GF-D8 (cell line): Measurements from ENCODE around the gene SLC37A4.
"Not testable (repeated sequence)": the region's sequence is repeated elsewhere in the genome, so short reads cannot be mapped to it uniquely, and the experiment has no call there.

Source experiments
- DNase-seq: peaks from one replicate; lab custom pipeline; 2025; lab: John Stamatoyannopoulos, UW

SLC37A4 gene

DNA sequence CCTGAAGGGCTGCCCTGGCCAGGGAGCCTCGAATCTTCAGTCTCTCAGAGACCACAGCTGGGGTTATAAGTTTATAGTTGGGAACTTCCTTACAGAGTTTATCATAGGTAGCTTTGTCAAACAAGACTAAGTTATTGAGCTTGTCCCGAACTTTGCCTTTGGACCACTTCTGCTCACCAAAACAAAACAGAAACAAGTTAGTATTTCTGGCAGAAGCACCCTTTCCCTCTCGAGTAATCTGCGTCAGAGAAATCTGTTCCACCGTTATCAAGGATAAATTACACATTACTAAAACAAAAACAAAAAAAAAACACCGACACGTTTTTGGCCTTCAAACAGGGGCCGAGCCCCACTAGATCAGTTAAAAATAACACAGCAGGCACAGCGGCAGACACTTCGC, 13.3 kb downstream of the SLC37A4 start:
- not testable (repeated sequence) for DNase-seq

DNA sequence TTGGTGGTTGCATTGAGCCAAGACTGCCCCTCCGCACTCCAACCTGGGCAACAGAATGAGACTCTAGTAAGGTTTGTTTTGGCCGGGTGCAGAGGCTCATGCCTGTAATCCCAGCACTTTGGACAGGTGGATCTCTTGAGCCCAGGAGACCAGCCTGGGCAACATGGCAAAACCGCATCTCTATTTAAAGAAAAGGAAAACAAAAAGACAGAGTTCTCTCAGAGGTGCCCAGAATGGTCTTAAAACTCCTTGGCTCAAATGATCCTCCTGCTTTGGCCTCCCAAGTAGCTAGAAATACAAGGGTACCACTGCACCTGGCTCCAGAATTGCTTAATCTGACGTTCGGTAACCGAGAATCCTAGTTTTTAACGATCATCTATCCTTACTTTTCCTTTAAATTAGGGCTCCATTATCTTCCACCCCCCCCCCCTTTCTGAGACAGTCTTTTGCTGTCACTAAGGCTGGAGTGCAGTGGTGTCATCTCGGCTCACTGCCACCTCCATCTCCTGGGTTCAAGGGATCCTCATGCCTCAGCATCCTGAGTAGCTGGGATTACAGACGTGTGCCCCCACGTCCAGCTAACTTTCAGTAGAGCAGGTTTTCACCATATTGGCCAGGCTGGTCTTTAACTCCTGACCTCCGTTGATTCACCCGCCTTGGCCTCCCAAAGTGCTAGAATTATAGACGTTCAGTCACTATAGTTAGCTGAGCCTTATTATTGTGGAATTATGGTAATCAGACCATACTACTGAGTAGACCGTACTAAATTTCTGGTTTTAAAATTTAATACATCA, 14.3 kb downstream of the SLC37A4 start:
- no peak for DNase-seq

DNA sequence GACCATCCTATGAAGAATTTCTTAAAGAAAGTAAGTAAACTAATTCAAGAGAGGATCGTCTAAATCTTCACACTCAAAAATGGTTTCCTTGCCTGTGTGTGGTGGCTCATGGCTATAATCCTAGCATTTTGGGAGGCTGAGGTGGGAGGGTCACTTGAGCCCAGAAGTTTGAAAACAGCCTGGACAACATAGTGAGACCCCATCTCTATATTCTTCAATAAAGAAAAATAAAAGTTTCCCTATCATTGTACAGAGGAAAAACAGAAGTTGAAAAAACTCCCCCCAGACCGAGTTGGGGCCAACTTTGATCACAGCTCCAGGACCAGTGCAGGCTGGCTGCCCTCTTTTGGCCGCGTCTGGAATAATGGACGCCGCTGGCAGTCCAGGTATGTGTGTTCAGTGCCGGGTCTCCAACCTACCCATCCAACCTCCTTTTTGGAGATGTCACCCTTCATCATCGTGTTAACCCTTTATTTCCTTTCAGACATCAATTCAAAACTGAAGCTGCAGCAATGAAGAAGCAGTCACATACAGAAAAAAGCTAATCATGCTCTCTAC, 15.5 kb downstream of the SLC37A4 start:
- no peak for DNase-seq

- DNase-seq = no peak
Measured at GRCh38 chr11:119014209-119014924, 16.3 kb downstream of the SLC37A4 start.

- DNase-seq = no peak
Measured at GRCh38 chr11:119012629-119013170, 18.0 kb downstream of the SLC37A4 start.

DNA sequence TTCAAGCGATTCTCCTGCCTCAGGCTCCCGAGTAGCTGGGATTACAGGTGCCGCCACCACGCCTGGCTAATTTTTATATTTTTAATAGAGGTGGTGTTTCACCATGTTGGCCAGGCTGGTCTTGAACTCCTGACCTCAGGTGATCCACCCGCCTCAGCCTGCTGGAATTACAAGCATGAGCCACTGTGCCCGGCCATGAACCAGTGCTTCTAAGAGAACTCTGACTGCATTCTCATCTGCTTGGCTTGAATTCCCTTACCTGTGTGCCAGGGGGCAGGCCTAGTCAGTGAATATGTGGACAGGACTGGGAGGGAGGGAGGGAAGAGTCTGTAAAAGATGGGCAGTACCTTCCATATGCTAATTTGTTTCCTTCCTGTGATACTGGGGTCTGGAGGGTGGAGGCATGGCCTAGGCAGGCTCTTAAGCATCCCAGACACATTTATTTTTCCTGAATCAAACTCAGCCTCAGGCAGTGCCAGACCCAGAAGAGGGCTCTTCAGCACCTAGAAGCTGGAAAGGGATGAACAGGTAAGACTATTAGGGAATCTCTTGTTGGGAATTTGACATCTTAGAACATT, 19.1 kb downstream of the SLC37A4 start:
- DNase-seq = no peak

GRCh38 chr11:119006656-119007055, 24.0 kb downstream of the SLC37A4 start:
- DNase-seq = no peak

- no peak for DNase-seq
Measured at GRCh38 chr11:119000906-119001305, 29.8 kb downstream of the SLC37A4 start.

GRCh38 chr11:118998822-118999221, 31.9 kb downstream of the SLC37A4 start:
- no peak for DNase-seq

DNA sequence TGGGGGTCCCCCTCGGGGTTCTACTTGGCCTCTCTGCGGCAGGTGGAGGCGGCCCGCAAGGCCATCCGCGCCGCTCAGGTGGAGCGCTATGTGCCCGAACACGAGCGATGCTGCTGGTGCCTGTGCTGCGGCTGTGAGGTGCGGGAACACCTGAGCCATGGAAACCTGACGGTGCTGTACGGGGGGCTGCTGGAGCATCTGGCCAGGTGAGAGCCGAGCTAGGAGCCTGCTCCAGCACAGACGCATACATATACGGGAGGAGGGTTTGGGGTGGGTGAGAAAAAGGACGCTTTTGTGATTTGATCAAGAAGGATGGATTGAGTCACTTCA, 32.3 kb downstream of the SLC37A4 start:
- DNase-seq = no peak

DNA sequence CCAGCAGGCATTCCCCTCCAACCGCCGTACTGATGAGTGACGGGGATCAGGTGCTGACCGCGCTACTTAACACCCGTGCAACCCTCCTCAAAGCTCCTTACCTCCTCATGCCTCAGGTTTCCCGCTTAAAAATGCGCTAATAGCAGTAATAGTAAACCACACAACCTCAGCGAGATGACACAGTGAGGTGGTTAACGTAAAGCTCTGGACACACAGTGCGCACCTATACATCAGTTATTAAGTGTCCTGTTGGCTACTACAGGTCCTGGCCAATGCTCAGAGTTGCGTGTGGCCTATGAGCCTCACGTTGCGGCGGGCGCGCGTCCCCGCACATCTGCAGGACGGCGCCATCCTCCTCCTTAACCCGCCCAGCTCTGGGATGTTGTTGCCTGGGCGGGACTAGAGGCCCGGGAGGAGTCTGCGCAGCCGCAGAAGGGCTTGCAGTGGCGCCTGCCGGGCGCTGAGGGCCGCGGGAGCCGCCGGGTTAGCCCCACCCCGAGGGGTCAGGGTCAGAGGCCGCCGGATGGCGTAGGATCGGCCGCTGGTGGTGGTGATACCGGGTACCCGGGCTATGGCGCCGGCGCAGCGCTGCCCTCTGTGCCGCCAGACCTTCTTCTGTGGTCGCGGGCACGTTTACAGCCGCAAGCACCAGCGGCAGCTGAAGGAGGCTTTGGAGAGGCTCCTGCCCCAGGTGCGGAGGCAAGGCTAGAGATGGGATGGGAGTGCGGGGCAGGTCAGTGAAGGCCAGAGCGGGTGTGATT, 32.9 kb downstream of the SLC37A4 start, which contains the start of gene CENATAC:
Gene CENATAC (plus strand): TSS at position 512 of the 761 bp plus-strand sequence. CDS start 60 bp downstream, at position 572.
- peak; percentile 99 for DNase-seq

- peak; percentile 68 for DNase-seq
Measured at GRCh38 chr11:118996926-118997626, 33.6 kb downstream of the SLC37A4 start.

DNA sequence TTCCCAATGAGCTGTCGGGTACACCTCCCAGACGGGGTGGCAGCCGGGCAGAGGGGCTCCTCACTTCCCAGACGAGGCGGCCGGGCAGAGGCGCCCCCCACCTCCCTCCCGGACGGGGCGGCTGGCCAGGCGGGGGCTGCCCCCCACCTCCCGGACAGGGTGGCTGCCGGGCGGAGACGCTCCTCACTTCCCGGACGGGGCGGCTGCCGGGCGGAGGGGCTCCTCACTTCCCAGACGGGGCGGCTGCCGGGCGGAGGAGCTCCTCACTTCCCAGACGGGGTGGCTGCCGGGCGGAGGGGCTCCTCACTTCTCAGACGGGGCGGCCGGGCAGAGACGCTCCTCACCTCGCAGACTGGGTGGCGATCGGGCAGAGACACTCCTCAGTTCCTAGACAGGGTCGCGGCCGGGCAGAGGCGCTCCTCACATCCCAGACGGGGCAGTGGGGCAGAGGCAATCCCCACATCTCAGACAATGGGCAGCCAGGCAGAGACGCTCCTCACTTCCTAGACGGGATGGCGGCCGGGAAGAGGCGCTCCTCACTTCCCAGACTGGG, 39.1 kb downstream of the SLC37A4 start:
- not testable (repeated sequence) for DNase-seq

DNA sequence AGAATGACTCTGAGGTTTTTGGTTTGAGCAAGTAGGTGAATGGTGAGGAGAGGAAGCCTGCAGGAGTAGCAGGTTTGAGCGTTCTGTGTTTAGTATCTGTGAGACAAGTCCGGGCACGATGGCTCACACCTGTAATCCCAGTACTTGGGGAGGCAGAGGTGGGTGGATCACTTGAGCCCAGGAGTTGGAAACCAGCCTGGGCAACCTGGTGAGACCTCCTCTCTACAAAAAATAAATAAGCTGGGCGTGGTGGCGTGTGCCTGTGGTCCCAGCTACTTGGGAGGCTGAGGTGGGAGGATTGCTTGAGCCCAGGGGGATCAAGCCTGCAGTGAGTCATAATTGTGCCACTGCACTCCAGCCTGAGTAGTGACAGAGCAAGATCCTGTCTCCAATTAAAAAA, 42.4 kb downstream of the SLC37A4 start:
- DNase-seq = no peak

DNA sequence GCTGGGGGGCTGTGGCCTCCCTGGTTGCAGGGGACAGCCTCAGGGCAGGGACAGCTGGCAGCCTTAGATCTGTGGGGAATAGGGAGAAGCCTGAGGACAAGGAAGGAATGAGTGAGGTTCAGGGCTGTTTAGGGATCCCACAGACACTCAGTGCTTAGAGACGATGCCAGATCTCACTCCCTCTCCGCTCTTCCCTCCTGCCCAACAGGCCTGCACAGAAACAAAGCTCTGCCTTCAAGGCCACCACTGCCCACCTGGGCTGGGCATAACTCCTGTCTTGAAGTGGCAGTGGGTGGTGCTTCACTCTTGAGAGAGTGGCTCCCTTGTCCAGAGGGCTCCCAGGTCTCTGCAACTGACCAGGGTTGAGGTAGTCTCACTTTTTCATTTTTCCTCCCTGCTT, 45.9 kb downstream of the SLC37A4 start:
- DNase-seq = no peak

DNA sequence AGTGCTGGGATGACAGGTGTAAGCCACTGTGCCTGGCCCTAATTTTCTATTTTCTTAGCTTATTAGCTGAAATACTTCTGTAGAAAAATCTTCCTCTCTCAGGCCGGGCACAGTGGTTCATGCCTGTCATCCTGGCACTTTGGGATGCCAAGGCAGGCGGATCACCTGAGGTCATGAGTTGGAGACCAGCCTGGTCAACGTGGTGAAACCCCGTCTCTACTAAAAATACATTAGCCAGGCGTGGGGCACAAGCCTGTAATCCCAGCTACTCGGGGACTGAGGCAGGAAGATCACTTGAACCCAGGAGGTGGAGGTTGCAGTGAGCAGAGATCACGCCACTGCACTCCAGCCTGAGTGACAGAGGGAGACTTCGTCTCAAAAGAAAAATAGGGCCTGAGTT, 46.3 kb downstream of the SLC37A4 start:
- DNase-seq = not testable (repeated sequence)

GRCh38 chr11:118980191-118980881, 50.3 kb downstream of the SLC37A4 start:
- no peak for DNase-seq

DNA sequence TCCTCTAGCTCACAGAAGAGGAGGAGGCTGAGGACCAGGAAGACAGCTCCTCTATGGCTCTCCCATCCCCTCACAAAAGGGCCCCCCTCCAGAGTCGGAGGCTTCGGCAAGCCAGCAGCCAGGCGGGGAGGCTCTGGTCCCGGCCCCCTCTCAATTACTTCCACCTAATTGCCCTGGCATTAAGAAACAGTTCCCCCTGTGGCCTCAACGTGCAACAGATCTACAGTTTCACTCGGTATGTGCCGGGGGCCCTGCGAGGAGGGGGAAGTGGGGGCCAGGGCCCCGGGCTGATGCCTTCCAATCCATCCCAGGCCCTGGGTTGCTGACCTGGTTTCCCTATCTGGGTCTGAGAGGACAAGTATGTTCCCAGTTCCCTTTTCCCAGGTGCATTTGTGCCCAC, 51.2 kb downstream of the SLC37A4 start:
- DNase-seq = no peak

DNA sequence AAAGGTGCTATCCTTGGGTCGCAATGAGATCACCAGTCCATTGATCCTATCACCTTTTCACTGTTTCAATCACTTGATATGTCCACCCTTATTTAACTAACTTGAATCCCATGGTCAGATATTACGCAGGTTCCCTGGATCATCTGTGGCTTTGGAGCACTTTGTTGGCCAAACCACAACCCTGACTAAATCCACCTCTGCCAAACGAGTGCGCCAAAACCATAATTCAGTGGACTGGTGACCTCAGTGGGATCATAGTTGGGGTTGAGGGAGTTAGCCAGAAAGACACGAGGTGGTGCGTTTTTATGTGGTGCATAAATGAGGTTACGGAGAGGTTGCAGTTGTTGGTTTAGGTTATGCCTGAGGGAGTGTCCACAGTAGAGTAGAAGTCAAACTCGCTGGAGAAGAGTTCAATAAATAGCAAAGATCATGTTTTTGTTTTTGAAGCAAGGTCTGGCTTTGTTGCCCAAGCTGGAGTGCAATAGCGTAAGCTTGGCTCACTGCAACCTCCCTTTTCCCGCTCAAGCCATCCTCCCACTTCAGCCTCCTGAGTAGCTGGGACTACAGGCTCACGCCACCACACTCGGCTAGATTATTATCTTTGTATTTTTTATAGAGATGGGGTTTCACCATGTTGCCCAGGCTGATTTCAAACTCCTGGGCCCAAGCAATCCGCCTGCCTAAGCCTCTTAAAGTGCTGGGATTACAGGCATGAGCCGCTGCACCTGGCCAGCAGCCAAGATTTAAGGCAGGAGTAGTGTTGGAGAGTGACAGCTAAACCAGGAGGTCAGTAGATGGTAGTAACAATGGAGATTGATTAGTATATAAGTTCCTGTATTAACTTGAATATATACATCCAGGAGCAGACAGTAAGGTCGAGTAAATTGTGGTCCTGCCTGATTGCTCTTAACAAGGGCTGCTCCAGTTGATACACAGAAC, 54.6 kb downstream of the SLC37A4 start:
- no peak for DNase-seq
